Astrocyte (in vitro differentiated cells and primary cell): ENCODE measurements around the gene SYNPO2.

Experiments
- CTCF ChIP-seq: IDR thresholded peaks from 2 replicates; pipeline ENCODE4 v1.5.1; 2011; ENCODE audit warnings: low read depth, mild to moderate bottlenecking, inconsistent platforms, low read length, moderate library complexity; ENCODE audit not compliant: insufficient read depth
- EZH2 ChIP-seq: IDR thresholded peaks from 2 replicates; pipeline ENCODE4 v1.6.1; 2012; ENCODE audit warnings: mild to moderate bottlenecking, low read length, inconsistent platforms; ENCODE audit not compliant: insufficient read depth

DNA sequence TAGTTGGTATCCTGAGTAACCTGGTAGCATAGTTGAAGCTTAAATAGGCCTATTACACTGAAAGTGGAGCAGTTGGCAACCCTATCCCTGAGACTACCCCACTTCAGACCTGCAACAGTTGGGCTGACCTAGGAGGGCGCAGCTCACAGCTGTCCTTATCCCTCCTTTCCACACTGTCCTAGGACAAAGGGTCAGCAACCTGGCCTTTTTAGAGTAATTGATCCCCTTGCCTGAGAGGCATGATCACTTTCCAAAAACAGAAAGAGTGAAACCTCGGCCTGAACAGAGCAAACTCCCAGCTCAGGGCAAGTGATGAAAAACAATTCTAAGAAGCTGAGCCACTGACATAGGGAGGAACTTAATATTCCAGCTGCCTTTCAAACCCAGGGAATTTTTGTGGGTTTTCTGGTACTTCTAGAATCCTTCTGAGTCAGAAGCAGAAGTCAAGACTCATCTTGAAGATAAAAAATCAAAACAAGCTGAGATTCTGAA is 152.1 kb downstream of the SYNPO2 start:
- TF ChIP-seq EZH2 (no peak), CTCF (no peak)
